Measurements from ENCODE around the gene COL21A1. TPM values are rescaled to one million over a fixed set of nuclear protein-coding genes. Genes with fewer than 3 reads are reported as not detected.

Gene COL21A1
- total RNA-seq (not detected), polyA plus RNA-seq (not detected)

DNA sequence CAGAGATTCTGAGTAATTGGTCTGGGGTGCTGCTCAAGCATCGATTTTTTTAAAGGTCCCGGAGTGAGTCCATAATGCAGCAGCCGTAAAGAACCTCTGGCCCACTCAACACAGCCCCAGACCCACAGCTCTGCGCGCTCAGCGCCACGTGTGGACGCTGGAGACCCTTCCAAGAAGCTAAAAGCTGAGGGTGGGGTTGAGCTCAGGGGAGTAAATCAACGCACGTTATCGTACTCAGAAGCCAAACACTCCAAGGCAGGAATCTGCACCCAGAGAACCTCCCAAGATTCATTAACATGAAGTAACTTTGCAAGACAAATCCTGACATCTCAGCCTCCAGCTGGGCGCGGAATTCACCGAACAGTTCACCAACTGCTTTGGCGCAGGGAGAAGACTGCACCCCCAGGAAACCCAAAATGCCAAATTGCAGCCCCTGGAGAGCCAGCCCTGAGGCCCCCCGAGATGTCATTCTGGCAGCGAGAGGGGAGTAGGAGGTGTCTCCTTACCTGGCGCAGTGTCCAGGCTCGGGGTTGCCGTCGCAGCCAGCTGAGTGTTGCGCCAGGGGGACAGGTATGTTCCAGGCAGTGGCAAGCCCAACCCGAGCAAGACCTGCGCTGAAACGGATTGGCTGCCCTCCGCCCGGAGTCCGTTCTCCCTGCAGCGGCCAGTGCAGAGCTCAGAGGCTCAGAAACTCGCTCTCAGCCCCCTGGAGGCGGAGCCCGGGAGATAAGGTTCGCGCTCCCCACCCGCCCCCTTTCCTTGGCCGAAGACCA is at the start of gene COL21A1:
TSS of gene COL21A1 (minus strand) at position 700 of the 773 bp plus-strand sequence. CDS start 64,962 bp downstream, outside the sequence.
- H3K9me3 ChIP-seq (ENCODE audit: low read length), result no peaks in the 10 kb centered on the region
- ChIA-PET POLR2A (no interaction called here), CTCF (no interaction called here)
- DNase-seq, result no peak
- H3K36me3 ChIP-seq (ENCODE audit: insufficient read depth, low read length), result no peaks in the 10 kb centered on the region
- H3K36me3 Mint-ChIP-seq, result no peaks in the 10 kb centered on the region
- H3K27me3 ChIP-seq (ENCODE audit: insufficient read depth, low read length, poor library complexity, severe bottlenecking), result no peaks in the 10 kb centered on the region
- peaks cover 0 to 3% of the 10 kb centered on the region in 2 donors for H3K27me3 Mint-ChIP-seq
- H3K4me3 Mint-ChIP-seq, result no peak within 1 kb of the TSS
- H3K27ac ChIP-seq (ENCODE audit: low read depth, low read length), result no peak within 1 kb of the TSS
- no peak within 1 kb of the TSS for H3K27ac Mint-ChIP-seq
- H3K4me3 ChIP-seq (ENCODE audit: low read length), result no peak within 1 kb of the TSS
- no peaks in the 10 kb centered on the region for H3K4me1 Mint-ChIP-seq
- peaks cover 0 to 9% (median 2%) of the 10 kb centered on the region in 5 donors for H3K9me3 Mint-ChIP-seq
- H3K4me1 ChIP-seq (ENCODE audit: insufficient read depth, low read length), result no peaks in the 10 kb centered on the region

DNA sequence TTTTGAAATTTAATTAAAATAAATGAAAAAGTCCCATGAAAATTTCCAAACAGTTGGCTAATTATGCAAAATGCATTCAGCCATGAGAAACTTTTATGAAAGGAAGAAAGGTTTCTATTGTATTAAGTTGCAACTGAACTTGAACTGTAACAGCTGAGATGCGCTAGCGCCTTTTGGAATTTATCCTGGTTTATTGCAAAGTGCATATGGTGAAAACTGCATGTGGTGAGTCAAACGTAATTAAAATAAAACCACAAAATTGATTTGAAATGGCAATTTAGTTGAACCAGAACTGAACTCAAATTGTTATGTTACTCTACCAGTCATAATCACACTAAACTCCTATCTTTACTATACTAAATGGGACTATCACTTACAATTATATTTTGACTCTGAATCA is 46.4 kb upstream of the COL21A1 start:
- H3K9me3 Mint-ChIP-seq, result peaks cover 0 to 9% (median 2%) of the 10 kb centered on the region in 5 donors
- H3K27me3 ChIP-seq (ENCODE audit: insufficient read depth, low read length, poor library complexity, severe bottlenecking), result no peaks in the 10 kb centered on the region
- H3K4me1 Mint-ChIP-seq, result no peaks in the 10 kb centered on the region
- H3K27ac ChIP-seq (ENCODE audit: low read depth, low read length), result no peak overlapping the region
- H3K9me3 ChIP-seq (ENCODE audit: low read length), result no peaks in the 10 kb centered on the region
- no peak overlapping the region for H3K4me3 Mint-ChIP-seq
- H3K4me1 ChIP-seq (ENCODE audit: insufficient read depth, low read length), result no peaks in the 10 kb centered on the region
- DNase-seq, result no peak
- ChIA-PET CTCF (no interaction called here), POLR2A (no interaction called here)
- no peaks in the 10 kb centered on the region for H3K36me3 ChIP-seq (ENCODE audit: insufficient read depth, low read length)
- H3K27ac Mint-ChIP-seq, result no peak overlapping the region
- no peak overlapping the region for H3K4me3 ChIP-seq (ENCODE audit: low read length)
- no peaks in the 10 kb centered on the region for H3K27me3 Mint-ChIP-seq
- no peaks in the 10 kb centered on the region for H3K36me3 Mint-ChIP-seq

DNA sequence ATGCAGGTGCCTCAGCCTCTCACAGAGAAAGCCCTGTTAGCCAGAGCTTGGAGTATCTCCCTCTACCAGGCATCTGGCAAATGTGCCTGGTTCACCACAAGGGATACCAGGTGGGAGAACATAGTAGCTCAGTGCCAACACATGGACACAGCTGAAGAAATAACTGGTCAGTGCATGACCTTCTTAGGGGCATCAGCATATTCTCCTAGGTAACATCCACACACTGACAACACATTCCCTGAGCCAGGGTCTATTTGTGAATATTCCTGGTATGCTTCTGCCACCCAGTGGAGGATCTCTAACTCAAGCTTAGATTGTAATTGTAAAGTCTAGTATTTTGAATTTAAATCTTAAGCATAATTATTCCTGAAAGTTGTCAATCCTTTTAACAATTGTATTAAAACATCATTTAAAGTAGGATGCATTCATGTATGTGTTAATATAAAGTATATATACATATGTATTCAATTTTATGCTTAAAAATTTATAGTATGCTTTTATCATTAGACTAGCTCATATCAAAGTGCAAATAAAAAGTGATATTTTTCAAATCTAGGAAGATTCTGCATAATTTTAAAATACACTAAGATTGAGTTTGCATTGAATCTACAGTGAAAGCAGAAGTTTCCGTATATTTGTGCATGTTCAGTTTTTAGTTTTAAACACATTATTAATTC is 45.3 kb upstream of the COL21A1 start:
- no peak for DNase-seq
- H3K4me3 ChIP-seq (ENCODE audit: low read length), result no peak overlapping the region
- CTCF ChIA-PET, result no interaction called here
- H3K9me3 ChIP-seq (ENCODE audit: low read length), result no peaks in the 10 kb centered on the region
- no peaks in the 10 kb centered on the region for H3K27me3 Mint-ChIP-seq
- H3K9me3 Mint-ChIP-seq, result peaks cover 0 to 9% (median 2%) of the 10 kb centered on the region in 5 donors
- no peaks in the 10 kb centered on the region for H3K4me1 Mint-ChIP-seq
- POLR2A ChIA-PET, result no interaction called here
- H3K27me3 ChIP-seq (ENCODE audit: insufficient read depth, low read length, poor library complexity, severe bottlenecking), result no peaks in the 10 kb centered on the region
- H3K27ac ChIP-seq (ENCODE audit: low read depth, low read length), result no peak overlapping the region
- H3K36me3 Mint-ChIP-seq, result no peaks in the 10 kb centered on the region
- no peaks in the 10 kb centered on the region for H3K4me1 ChIP-seq (ENCODE audit: insufficient read depth, low read length)
- H3K27ac Mint-ChIP-seq, result no peak overlapping the region
- H3K4me3 Mint-ChIP-seq, result no peak overlapping the region
- no peaks in the 10 kb centered on the region for H3K36me3 ChIP-seq (ENCODE audit: insufficient read depth, low read length)

DNA sequence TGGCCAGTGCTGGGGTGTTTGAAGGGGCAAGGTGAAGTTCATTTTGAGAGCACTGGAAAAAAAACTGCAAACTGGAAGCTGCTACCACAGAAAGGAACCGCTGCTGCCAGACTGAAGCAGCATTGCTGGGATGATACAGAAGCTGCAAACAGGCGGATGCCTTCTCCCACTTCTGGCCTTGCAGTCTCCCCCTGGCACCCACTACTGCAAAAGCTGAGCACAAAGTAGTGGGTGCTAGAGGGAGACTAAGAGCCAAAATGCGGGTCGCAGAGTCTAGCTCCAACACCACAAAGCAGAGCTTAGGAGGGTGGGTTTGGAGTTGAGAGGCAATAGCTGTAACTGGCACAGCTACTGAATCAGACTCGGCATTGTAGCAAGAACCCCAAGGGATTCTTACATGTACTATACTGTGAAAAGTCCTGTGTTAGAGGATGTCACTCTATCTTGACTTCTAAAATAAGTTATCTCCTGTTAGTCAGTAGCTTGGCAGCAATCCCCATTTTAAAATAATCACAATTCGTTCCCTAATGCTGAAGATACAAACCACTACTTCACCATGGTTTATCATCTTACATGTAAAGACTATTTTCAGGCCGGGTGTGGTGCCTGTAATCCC is 44.0 kb upstream of the COL21A1 start:
- Histone ChIP-seq H3K27ac (ENCODE audit: low read depth, low read length) (no peak overlapping the region), H3K9me3 (ENCODE audit: low read length) (no peaks in the 10 kb centered on the region), H3K4me1 (ENCODE audit: insufficient read depth, low read length) (no peaks in the 10 kb centered on the region), H3K27me3 (ENCODE audit: insufficient read depth, low read length, poor library complexity, severe bottlenecking) (no peaks in the 10 kb centered on the region), H3K4me3 (ENCODE audit: low read length) (no peak overlapping the region), H3K36me3 (ENCODE audit: insufficient read depth, low read length) (no peaks in the 10 kb centered on the region)
- ChIA-PET POLR2A (no interaction called here), CTCF (no interaction called here)
- Mint-ChIP-seq H3K4me3 (no peak overlapping the region), H3K27me3 (no peaks in the 10 kb centered on the region), H3K36me3 (no peaks in the 10 kb centered on the region), H3K27ac (no peak overlapping the region), H3K9me3 (peaks cover 0 to 9% (median 2%) of the 10 kb centered on the region in 5 donors), H3K4me1 (no peaks in the 10 kb centered on the region)
- no peak for DNase-seq

DNA sequence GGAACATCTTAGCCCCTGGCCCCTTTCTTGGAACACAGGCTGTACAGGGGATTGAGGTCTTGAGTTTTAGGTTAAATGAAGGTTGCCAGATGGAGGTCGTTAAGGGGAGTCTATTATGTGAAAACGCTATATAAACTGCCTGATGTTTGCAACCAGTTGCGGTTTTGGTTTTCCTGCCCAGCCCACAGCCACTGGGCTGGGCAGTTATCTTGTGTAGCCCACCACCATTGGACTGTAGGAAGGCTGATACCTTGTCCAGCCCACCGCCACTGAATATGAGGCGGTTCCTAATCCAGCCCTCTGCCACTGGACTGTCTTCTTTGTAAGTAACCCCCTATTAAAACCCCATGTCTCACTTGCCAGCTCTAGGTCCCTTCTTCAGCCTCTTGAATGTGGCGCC is 42.3 kb upstream of the COL21A1 start:
- no peak overlapping the region for H3K27ac Mint-ChIP-seq
- no peaks in the 10 kb centered on the region for H3K36me3 ChIP-seq (ENCODE audit: insufficient read depth, low read length)
- no peak overlapping the region for H3K4me3 Mint-ChIP-seq
- no peak overlapping the region for H3K4me3 ChIP-seq (ENCODE audit: low read length)
- no peaks in the 10 kb centered on the region for H3K27me3 Mint-ChIP-seq
- ChIA-PET CTCF (no interaction called here), POLR2A (no interaction called here)
- peaks cover 0 to 6% (median 2%) of the 10 kb centered on the region in 5 donors for H3K9me3 Mint-ChIP-seq
- no peaks in the 10 kb centered on the region for H3K4me1 Mint-ChIP-seq
- H3K9me3 ChIP-seq (ENCODE audit: low read length), result no peaks in the 10 kb centered on the region
- no peaks in the 10 kb centered on the region for H3K36me3 Mint-ChIP-seq
- H3K27me3 ChIP-seq (ENCODE audit: insufficient read depth, low read length, poor library complexity, severe bottlenecking), result no peaks in the 10 kb centered on the region
- H3K4me1 ChIP-seq (ENCODE audit: insufficient read depth, low read length), result no peaks in the 10 kb centered on the region
- H3K27ac ChIP-seq (ENCODE audit: low read depth, low read length), result no peak overlapping the region
- DNase-seq, result no peak

DNA sequence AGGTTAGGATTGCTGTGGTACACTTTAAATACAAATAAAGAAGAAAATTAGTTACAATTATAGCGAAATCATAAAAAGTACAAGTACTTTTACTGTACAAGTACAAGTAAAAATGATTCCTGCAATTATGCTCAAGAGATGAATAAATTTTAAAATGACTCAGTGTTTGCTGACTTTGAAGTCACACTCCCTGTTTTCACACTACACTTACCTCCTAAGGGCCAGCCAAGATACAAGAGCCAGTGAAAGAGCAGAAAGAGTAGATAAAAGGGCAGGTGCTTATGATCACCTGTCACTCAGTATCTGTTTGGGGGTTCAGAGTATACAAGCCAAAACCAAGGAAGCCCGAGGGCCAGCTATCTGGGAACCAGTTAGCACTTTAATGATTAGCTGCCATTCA is 41.0 kb upstream of the COL21A1 start:
- Mint-ChIP-seq H3K27ac (no peak overlapping the region), H3K4me3 (no peak overlapping the region), H3K27me3 (no peaks in the 10 kb centered on the region), H3K4me1 (no peaks in the 10 kb centered on the region), H3K36me3 (no peaks in the 10 kb centered on the region), H3K9me3 (peaks cover 0 to 5% (median 2%) of the 10 kb centered on the region in 5 donors)
- no peak overlapping the region for H3K27ac ChIP-seq (ENCODE audit: low read depth, low read length)
- H3K4me3 ChIP-seq (ENCODE audit: low read length), result no peak overlapping the region
- ChIA-PET POLR2A (no interaction called here), CTCF (no interaction called here)
- no peak for DNase-seq
- no peaks in the 10 kb centered on the region for H3K36me3 ChIP-seq (ENCODE audit: insufficient read depth, low read length)
- H3K4me1 ChIP-seq (ENCODE audit: insufficient read depth, low read length), result no peaks in the 10 kb centered on the region
- H3K27me3 ChIP-seq (ENCODE audit: insufficient read depth, low read length, poor library complexity, severe bottlenecking), result no peaks in the 10 kb centered on the region
- no peaks in the 10 kb centered on the region for H3K9me3 ChIP-seq (ENCODE audit: low read length)

DNA sequence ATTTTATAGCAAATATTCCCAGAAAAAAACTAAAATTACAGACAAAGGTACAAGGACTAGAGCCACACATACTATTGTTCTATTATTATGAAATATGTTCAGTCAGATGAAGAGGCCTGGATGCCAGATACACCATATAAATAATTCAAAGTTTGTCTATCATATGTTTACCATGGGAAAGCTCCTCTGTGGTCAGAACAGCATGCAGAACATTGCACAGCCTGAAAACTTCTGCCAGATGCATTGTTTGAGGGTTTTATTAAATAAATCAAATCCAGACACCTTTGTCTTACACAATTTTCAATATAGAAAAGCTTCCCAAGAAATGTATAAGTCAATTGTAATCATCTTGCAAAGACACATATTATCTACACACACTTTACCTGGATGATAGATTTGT is 35.0 kb upstream of the COL21A1 start:
- no peaks in the 10 kb centered on the region for H3K36me3 Mint-ChIP-seq
- H3K4me1 Mint-ChIP-seq, result no peaks in the 10 kb centered on the region
- Histone ChIP-seq H3K27ac (ENCODE audit: low read depth, low read length) (no peak overlapping the region), H3K4me3 (ENCODE audit: low read length) (no peak overlapping the region), H3K9me3 (ENCODE audit: low read length) (no peaks in the 10 kb centered on the region), H3K4me1 (ENCODE audit: insufficient read depth, low read length) (no peaks in the 10 kb centered on the region), H3K27me3 (ENCODE audit: insufficient read depth, low read length, poor library complexity, severe bottlenecking) (no peaks in the 10 kb centered on the region), H3K36me3 (ENCODE audit: insufficient read depth, low read length) (no peaks in the 10 kb centered on the region)
- DNase-seq, result no peak
- H3K27ac Mint-ChIP-seq, result no peak overlapping the region
- ChIA-PET POLR2A (no interaction called here), CTCF (no interaction called here)
- no peak overlapping the region for H3K4me3 Mint-ChIP-seq
- peaks cover 0 to 4% (median 3%) of the 10 kb centered on the region in 5 donors for H3K9me3 Mint-ChIP-seq
- H3K27me3 Mint-ChIP-seq, result no peaks in the 10 kb centered on the region

DNA sequence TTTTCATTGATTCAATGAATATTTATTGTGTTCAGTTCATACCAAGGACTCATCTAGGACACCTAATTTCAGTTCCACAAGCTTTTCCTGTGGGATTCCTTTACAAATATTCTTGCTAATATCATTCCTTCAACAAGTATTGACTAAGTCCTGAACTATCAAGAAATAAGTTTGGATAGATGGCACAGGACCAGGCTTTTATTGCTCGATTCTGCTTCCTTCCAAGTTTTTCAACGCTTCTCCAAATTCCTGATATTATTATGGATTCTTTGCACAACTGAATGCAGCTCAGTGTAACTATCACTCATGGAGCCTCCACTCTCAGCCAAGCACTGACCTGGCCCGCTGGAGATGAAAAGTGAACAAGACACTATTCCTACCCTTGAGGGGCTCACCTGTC is 32.7 kb upstream of the COL21A1 start:
- Mint-ChIP-seq H3K9me3 (peaks cover 2 to 11% (median 5%) of the 10 kb centered on the region in 5 donors), H3K4me3 (no peak overlapping the region), H3K4me1 (no peaks in the 10 kb centered on the region), H3K36me3 (no peaks in the 10 kb centered on the region), H3K27ac (no peak overlapping the region), H3K27me3 (no peaks in the 10 kb centered on the region)
- ChIA-PET CTCF (no interaction called here), POLR2A (no interaction called here)
- H3K27ac ChIP-seq (ENCODE audit: low read depth, low read length), result no peak overlapping the region
- no peaks in the 10 kb centered on the region for H3K9me3 ChIP-seq (ENCODE audit: low read length)
- no peaks in the 10 kb centered on the region for H3K36me3 ChIP-seq (ENCODE audit: insufficient read depth, low read length)
- DNase-seq, result no peak
- H3K27me3 ChIP-seq (ENCODE audit: insufficient read depth, low read length, poor library complexity, severe bottlenecking), result no peaks in the 10 kb centered on the region
- no peak overlapping the region for H3K4me3 ChIP-seq (ENCODE audit: low read length)
- no peaks in the 10 kb centered on the region for H3K4me1 ChIP-seq (ENCODE audit: insufficient read depth, low read length)
